OCI-LY1 (cell line): ENCODE measurements around the gene HDGFL3.

Experiments used
- CTCF ChIP-seq: fragments of 200-600 bp; sonication (generic), shearing (Covaris generic); IDR thresholded peaks from 2 replicates; pipeline ENCODE4 v1.5.1; 2017; ENCODE audit warnings: mild to moderate bottlenecking, antibody characterized with exemption, low read length, moderate library complexity, mixed read lengths
- EZH2 ChIP-seq: fragments of 200-600 bp; sonication (generic), shearing (Covaris generic); IDR thresholded peaks from 2 replicates; pipeline ENCODE4 v1.8.0; 2017; ENCODE audit warnings: borderline replicate concordance, mixed run types, mild to moderate bottlenecking, antibody characterized with exemption, low read length, moderate library complexity, mixed read lengths

GRCh38 chr15:83111149-83111548 lies 96.5 kb downstream of the HDGFL3 start:
- TF ChIP-seq CTCF (no peak), EZH2 (no peak)
